Common myeloid progenitor, CD34-positive (primary cell): ENCODE data around the gene OR56B1.
"Not testable (repeated sequence)": the region's sequence is repeated elsewhere in the genome, so short reads cannot be mapped to it uniquely, and the experiment has no call there.

Source experiments
- CTCF ChIA-PET: fragments of 350-600 bp; sonication (Branson Sonifier 250); formaldehyde crosslinking; loops from one replicate; lab custom pipeline; 2021; ENCODE audit warnings: antibody characterized with exemption; lab: Charles Lee
- POLR2A ChIA-PET: fragments of 350-600 bp; sonication (Branson Sonifier 250); formaldehyde crosslinking; loops from one replicate; lab custom pipeline; 2021; ENCODE audit warnings: antibody characterized with exemption; lab: Charles Lee
- DNase-seq, 3 donors: peaks; one replicate each; pipeline versions ENCODE4 v3.0.0 to v3.0.0-alpha.2; 2013
- H3K27ac ChIP-seq, 2 experiments: 1 replicate in 1 of 2; 2 replicates in 1 of 2; pipeline ENCODE4 v1.7.0; 2013; ENCODE audit warnings: inconsistent platforms in 2 of 2, low read length in 2 of 2, mild to moderate bottlenecking in 2 of 2, low read depth in 1 of 2, moderate library complexity in 1 of 2; ENCODE audit not compliant: severe bottlenecking in 2 of 2, insufficient read depth in 1 of 2, poor library complexity in 1 of 2
- H3K27me3 ChIP-seq, 5 experiments: replicated peaks in 2 of 5; 1 replicate in 3 of 5; 2 replicates in 2 of 5; pipeline versions ENCODE4 v1.6.1 to v1.7.0; 2013; ENCODE audit warnings: low read length in 4 of 5, mild to moderate bottlenecking in 2 of 5, moderate library complexity in 2 of 5, inconsistent platforms in 1 of 5; ENCODE audit not compliant: insufficient read depth in 5 of 5, control insufficient read depth in 4 of 5
- H3K36me3 ChIP-seq, 4 experiments: 1 replicate in 2 of 4; 2 replicates in 2 of 4; pipeline versions ENCODE4 v1.6.1 to v1.7.0; 2013; ENCODE audit warnings: low read length in 3 of 4, control low read depth in 1 of 4, mild to moderate bottlenecking in 1 of 4; ENCODE audit not compliant: control insufficient read depth in 4 of 4, insufficient read depth in 4 of 4
- H3K4me1 ChIP-seq, 4 experiments: 1 replicate in 3 of 4; 2 replicates in 1 of 4; pipeline versions ENCODE4 v1.6.1 to v1.7.1; 2013; ENCODE audit warnings: low read length in 3 of 4, mild to moderate bottlenecking in 3 of 4, control low read depth in 1 of 4, inconsistent platforms in 1 of 4, moderate library complexity in 1 of 4; ENCODE audit not compliant: control insufficient read depth in 4 of 4, insufficient read depth in 4 of 4; ENCODE audit errors: control extremely low read depth in 1 of 4
- H3K4me3 ChIP-seq, 7 experiments: 1 replicate in 4 of 7; 2 replicates in 3 of 7; pipeline versions ENCODE4 v1.5.1 to v1.7.0; 2013; ENCODE audit warnings: mild to moderate bottlenecking in 7 of 7, low read length in 6 of 7, moderate library complexity in 6 of 7, inconsistent platforms in 2 of 7, low read depth in 2 of 7, control low read depth in 1 of 7; ENCODE audit not compliant: insufficient read depth in 4 of 7, control insufficient read depth in 1 of 7; ENCODE audit errors: extremely low read depth in 1 of 7
- H3K9me3 ChIP-seq, 5 experiments: 1 replicate in 4 of 5; 2 replicates in 1 of 5; pipeline versions ENCODE4 v1.6.1 to v1.7.1; 2013; ENCODE audit warnings: low read length in 4 of 5, mild to moderate bottlenecking in 2 of 5, inconsistent platforms in 1 of 5, low read depth in 1 of 5, moderate library complexity in 1 of 5; ENCODE audit not compliant: control insufficient read depth in 4 of 5, insufficient read depth in 2 of 5; ENCODE audit errors: control extremely low read depth in 1 of 5
- WGBS: methylation state at CpG from one replicate; pipeline ENCODE4 v1.1.5; 2013; ENCODE audit not compliant: insufficient coverage; 5-methylcytosine and 5-hydroxymethylcytosine counted together

OR56B1 gene

DNA sequence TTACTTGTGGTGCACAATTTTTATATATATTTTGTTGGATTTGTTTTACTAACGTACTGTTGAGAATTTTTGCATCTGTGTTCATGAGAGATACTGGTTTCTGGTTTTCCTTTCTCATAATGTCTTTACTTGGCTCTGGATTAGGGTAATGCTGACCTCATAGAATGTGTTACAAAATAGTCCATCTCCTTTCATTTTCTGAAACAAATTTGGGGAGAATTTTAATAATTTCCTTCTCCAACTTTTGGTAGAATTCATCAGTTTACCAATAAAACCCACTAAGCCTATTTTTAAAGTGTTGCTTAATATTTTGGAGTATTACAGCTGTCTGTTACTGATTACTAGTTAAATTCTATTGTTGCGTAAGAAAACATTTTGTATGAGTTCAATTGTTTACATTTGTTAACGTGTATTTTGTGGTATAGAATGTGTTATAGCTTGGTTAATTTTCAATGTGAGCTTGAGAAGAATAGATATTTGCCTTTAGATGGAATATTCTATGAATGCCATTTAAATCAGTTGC lies 35.1 kb upstream of the OR56B1 start:
- ChIA-PET POLR2A (interaction anchor here (2.0 kb wide), 1 partner anchor 12 kb away, joined by 7 read pairs; the partner anchor contains the start of gene TRIM22), CTCF (interaction anchor here (0.7 to 3.5 kb wide), 5 partner anchors 9 to 16 kb away, joined by 3 to 18 read pairs (median 3); partner anchors contain the start of genes TRIM22 and TRIM5)
- H3K4me1 ChIP-seq = no peaks in the 10 kb centered on the region
- H3K4me3 ChIP-seq = no peak overlapping the region
- no peak for DNase-seq
- no peaks in the 10 kb centered on the region for H3K9me3 ChIP-seq
- no peaks in the 10 kb centered on the region for H3K27me3 ChIP-seq
- H3K27ac ChIP-seq = no peak overlapping the region
- H3K36me3 ChIP-seq = peaks cover 14 to 75% (median 31%) of the 10 kb centered on the region in 4 experiments
- whole genome bisulfite sequencing = 45% methylated on average over 2 of the region's 3 CpGs

DNA sequence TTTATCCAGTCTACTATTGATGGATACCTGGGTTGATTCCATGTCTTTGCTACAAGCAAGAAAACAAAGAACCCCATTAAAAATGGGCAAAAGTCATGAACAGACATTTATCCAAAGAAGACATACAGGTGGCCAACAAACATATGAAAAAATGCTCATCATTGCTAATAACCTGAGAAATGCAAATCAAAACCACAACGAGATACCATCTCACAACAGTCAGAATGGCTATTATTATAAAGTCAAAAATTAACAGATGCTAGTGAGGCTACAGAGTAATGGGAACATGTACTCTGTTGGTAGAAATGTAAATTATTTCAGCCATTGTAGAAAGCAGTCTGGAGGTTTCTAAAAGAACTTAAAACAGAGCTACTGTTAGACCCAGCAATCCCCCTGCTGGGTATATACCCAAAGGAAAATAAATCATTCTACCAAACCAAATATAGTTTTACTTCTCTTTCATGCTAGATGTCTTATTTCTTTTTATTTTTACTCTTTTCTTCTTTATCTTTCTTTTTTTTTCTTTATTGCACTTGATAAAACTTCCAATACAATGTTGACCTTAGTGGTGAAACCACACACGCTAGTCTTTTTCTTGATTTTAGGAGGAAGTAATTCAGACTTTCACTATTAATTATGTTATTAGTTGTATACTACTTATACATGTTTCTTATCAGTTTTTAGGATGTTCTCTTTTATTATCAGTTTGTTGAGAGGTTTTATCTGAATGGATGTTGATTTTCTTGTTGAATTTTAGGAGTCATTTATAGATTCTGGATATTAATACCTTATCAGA lies 32.3 kb upstream of the OR56B1 start:
- peaks cover 10 to 74% (median 24%) of the 10 kb centered on the region in 4 experiments for H3K36me3 ChIP-seq
- POLR2A ChIA-PET = interaction anchor here (0.7 kb wide), 1 partner anchor 9 kb away, joined by 3 read pairs; no protein-coding TSS in a partner anchor

DNA sequence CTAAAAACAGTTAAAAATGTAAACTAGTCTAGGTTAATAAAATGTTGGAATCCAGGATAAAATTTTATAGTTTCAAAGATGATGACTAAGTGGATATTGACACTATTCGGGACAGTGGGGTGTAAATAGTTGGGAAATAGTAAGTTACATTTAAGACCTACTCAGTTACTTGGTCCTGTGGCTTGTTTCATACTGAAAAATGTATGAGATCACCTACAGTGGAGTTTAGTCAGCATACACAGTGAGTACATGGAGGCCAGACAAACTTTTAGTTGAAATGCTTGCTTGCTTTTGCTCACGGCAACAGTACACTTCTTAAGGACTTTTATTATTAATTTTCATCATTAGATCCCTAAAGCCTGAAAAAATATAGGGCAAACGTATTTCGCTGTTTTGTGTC lies 30.6 kb upstream of the OR56B1 start:
- ChIA-PET CTCF (interaction anchor here (0.8 to 1.3 kb wide), 3 partner anchors 21 to 103 kb away, joined by 3 to 4 read pairs (median 4); partner anchors contain the start of gene TRIM5), POLR2A (no interaction called here)
- DNase-seq = no peak
- no peak overlapping the region for H3K4me3 ChIP-seq
- H3K9me3 ChIP-seq = no peaks in the 10 kb centered on the region
- no peaks in the 10 kb centered on the region for H3K4me1 ChIP-seq
- H3K27me3 ChIP-seq = no peaks in the 10 kb centered on the region
- WGBS = no CpG with 5 or more reads among the region's 4 CpGs
- H3K36me3 ChIP-seq = peaks cover 12 to 82% (median 29%) of the 10 kb centered on the region in 4 experiments
- H3K27ac ChIP-seq = no peak overlapping the region

More for the DNA sequence above, 32.3 kb upstream of the OR56B1 start:
- Histone ChIP-seq H3K4me1 (no peaks in the 10 kb centered on the region), H3K27me3 (no peaks in the 10 kb centered on the region), H3K9me3 (no peaks in the 10 kb centered on the region), H3K4me3 (no peak overlapping the region), H3K27ac (no peak overlapping the region)
- WGBS = no CpG with 5 or more reads among the region's 2 CpGs
- DNase-seq = no peak
- CTCF ChIA-PET = interaction anchor here (1.6 kb wide), 1 partner anchor 21 kb away, joined by 3 read pairs; no protein-coding TSS in a partner anchor

DNA sequence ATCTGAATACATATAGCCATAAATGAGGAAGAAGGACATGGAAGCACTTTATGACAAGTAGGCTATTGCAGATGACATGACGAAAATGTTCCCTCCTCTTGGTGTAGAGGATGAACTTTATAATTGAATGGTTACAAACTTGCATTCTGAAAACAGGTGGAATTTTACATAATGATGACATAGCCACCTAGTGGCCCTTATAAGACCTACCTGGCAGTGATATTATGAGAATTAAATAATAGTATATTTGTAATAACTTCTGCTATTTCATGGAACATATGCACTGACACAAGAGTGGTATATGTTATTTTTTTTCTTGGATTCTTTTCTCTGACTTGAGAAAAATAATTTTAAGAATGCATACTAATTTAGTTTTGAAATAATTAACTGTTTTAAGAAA lies 23.7 kb upstream of the OR56B1 start:
- Histone ChIP-seq H3K9me3 (no peaks in the 10 kb centered on the region), H3K4me3 (no peak overlapping the region), H3K36me3 (peaks cover 12 to 26% (median 20%) of the 10 kb centered on the region in 4 experiments), H3K27me3 (no peaks in the 10 kb centered on the region), H3K4me1 (peaks cover 0 to 14% (median 12%) of the 10 kb centered on the region in 4 experiments), H3K27ac (no peak overlapping the region)
- CTCF ChIA-PET = interaction anchor here (1.1 to 3.9 kb wide), 4 partner anchors 12 to 23 kb away, joined by 3 to 18 read pairs (median 8); partner anchors contain the start of genes OR56B1 and TRIM22
- DNase-seq = peak in 2 of 3 donors; percentile 42 to 57
- no CpG with 5 or more reads among the region's 1 CpG for WGBS
- POLR2A ChIA-PET = no interaction called here

DNA sequence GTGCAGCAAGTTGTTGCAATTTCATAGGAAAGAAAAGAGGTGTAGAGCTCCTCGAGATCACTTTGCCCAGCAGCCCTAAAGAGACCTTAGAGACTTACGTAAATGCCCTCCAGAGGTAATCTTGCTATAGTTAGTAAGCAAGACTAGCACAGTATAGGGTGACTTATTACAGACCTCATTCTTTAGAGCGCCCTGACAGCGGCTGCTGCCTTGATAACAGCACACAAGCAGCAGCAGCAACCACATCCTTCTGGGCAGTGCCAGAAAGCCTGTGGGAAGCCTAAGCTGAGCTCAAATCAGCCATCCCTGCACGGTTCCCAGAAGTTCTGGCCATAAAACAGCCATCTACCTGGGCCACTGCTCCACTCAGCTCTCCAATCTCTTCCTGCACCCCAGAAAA lies 22.6 kb upstream of the OR56B1 start:
- peak overlapping the region in 2 of 7 experiments; percentile 17 to 25 for H3K4me3 ChIP-seq
- WGBS = 8% methylated on average over 5 of the region's 5 CpGs
- ChIA-PET POLR2A (no interaction called here), CTCF (interaction anchor here (1.3 to 3.9 kb wide), 5 partner anchors 13 to 99 kb away, joined by 3 to 18 read pairs (median 12); partner anchors contain the start of genes OR56B1, TRIM22 and TRIM5)
- H3K4me1 ChIP-seq = peaks cover 0 to 14% (median 12%) of the 10 kb centered on the region in 4 experiments
- peaks cover 6 to 16% (median 11%) of the 10 kb centered on the region in 4 experiments for H3K36me3 ChIP-seq
- H3K27ac ChIP-seq = peak overlapping the region in 1 of 2 experiments; percentile 63
- peak; percentile 47 to 89 (median 79) for DNase-seq
- H3K9me3 ChIP-seq = no peaks in the 10 kb centered on the region
- no peaks in the 10 kb centered on the region for H3K27me3 ChIP-seq

DNA sequence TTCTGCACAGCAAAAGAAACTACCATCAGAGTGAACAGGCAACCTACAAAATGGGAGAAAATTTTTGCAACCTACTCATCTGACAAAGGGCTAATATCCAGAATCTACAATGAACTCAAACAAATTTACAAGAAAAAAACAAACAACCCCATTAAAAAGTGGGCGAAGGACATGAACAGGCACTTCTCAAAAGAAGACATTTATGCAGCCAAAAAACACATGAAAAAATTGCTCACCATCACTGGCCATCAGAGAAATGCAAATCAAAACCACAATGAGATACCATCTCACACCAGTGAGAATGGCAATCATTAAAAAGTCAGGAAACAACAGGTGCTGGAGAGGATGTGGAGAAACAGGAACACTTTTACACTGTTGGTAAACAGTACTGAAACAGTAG lies 19.7 kb upstream of the OR56B1 start:
- DNase-seq, H3K27ac ChIP-seq, H3K9me3 ChIP-seq, H3K36me3 ChIP-seq, POLR2A ChIA-PET, CTCF ChIA-PET, H3K27me3 ChIP-seq, H3K4me3 ChIP-seq: not testable (repeated sequence)
- H3K4me1 ChIP-seq = peaks cover 0 to 15% (median 13%) of the 10 kb centered on the region in 4 experiments
- no CpG with 5 or more reads among the region's 1 CpG for WGBS
